Duodenal mucosa (tissue), 2 donors: ENCODE data around the gene HOXB2.
A peak's percentile ranks its signal among the peaks of the same experiment; 100 is the strongest.

Experiments
- H3K27ac ChIP-seq: one replicate; pipeline ENCODE4 v1.7.0; 2013; ENCODE audit warnings: low read depth, low read length
- H3K27me3 ChIP-seq, 2 donors: one replicate each; pipeline ENCODE4 v1.7.0; 2013; ENCODE audit warnings: low read length in 2 of 2, control low read depth in 1 of 2; ENCODE audit not compliant: insufficient read depth in 2 of 2, control insufficient read depth in 1 of 2
- H3K36me3 ChIP-seq, 2 donors: one replicate each; pipeline ENCODE4 v1.7.0; 2013; ENCODE audit warnings: low read length in 2 of 2, control low read depth in 1 of 2; ENCODE audit not compliant: insufficient read depth in 2 of 2, control insufficient read depth in 1 of 2
- H3K4me1 ChIP-seq, 2 donors: one replicate each; pipeline ENCODE4 v1.7.0; 2013; ENCODE audit warnings: low read length in 2 of 2, control low read depth in 1 of 2; ENCODE audit not compliant: insufficient read depth in 2 of 2, control insufficient read depth in 1 of 2
- H3K4me3 ChIP-seq, 2 donors: one replicate each; pipeline ENCODE4 v1.7.0; 2013; ENCODE audit warnings: low read length in 2 of 2, low read depth in 1 of 2
- H3K9ac ChIP-seq, 2 donors: one replicate each; pipeline ENCODE4 v1.7.0; 2013; ENCODE audit warnings: low read length in 2 of 2, low read depth in 1 of 2
- H3K9me3 ChIP-seq, 2 donors: one replicate each; pipeline ENCODE4 v1.7.0; 2013; ENCODE audit warnings: low read length in 2 of 2, control low read depth in 1 of 2; ENCODE audit not compliant: control insufficient read depth in 1 of 2

The HOXB2 gene

DNA sequence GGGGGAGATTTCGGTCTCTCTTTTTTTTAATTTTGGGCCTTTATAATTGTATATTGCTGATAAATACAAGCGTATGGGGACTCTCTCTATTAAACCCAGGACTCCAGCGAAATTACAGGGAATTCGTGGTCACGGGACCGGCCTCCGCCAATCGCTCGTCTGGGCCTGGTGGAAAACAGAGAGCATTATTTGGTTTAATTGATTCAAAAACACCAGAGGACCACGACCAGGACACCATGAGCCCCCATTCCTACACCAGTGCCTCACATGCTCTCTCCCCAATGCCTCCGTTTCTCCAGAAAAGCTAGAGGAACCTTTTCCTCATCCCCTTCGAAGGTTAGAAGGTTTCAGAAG is at the start of gene HOXB2:
Gene HOXB2, minus strand, starts transcription at position 88 of the 354 bp plus-strand sequence. CDS start 198 bp downstream, outside the sequence.
- Histone ChIP-seq H3K9ac (peak within 1 kb of the TSS; percentile 30 to 68), H3K4me3 (peak within 1 kb of the TSS; percentile 69 to 72)

DNA sequence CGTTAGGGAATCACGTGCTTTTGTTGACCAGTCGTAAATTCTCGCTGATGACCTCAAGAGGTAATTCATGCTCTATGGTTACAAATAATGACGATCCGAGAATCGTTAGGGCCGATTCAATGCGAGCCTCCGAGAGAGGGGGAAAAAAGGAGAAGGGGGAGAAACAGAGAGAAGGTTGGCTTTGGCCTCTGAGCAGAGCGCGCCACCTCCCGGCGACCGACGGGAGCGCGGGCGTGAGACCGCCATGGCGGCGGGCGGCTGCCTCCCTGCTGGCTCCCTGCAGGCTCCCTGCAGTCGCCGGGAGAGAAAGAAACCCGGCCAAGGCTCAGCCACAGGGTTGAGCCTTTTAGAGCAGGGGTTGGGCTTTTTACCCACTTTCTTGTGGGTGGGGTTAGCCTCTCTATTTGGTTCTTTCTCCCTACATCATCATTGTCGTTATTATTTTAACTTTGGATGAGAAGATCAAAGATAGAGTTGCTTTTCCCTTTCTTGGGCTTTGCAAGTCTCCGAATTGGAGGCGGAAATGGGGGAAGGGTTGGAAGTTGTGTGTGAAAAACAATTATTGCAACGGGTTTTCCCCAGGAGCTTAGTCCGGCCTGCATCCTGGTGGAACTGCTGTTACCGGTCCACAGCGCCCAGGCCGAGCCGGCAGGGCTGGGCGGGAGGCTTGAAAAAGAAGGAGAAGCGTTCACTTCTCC is 49.1 kb upstream of the HOXB2 start:
- Histone ChIP-seq H3K27me3 (peaks cover 89 to 90% of the 10 kb centered on the region in 2 donors), H3K4me1 (peaks cover 8 to 25% of the 10 kb centered on the region in 2 donors), H3K9me3 (no peaks in the 10 kb centered on the region), H3K9ac (no peak overlapping the region), H3K4me3 (peak overlapping the region in 1 of 2 donors; percentile 49), H3K36me3 (no peaks in the 10 kb centered on the region), H3K27ac (peak overlapping the region; percentile 66)

More for the DNA sequence above, at the start of gene HOXB2:
- Histone ChIP-seq H3K4me1 (peaks cover 0 to 6% of the 10 kb centered on the region in 2 donors), H3K9me3 (no peaks in the 10 kb centered on the region), H3K36me3 (no peaks in the 10 kb centered on the region), H3K27me3 (peaks cover 44 to 80% of the 10 kb centered on the region in 2 donors), H3K27ac (peak within 1 kb of the TSS; percentile 79)

DNA sequence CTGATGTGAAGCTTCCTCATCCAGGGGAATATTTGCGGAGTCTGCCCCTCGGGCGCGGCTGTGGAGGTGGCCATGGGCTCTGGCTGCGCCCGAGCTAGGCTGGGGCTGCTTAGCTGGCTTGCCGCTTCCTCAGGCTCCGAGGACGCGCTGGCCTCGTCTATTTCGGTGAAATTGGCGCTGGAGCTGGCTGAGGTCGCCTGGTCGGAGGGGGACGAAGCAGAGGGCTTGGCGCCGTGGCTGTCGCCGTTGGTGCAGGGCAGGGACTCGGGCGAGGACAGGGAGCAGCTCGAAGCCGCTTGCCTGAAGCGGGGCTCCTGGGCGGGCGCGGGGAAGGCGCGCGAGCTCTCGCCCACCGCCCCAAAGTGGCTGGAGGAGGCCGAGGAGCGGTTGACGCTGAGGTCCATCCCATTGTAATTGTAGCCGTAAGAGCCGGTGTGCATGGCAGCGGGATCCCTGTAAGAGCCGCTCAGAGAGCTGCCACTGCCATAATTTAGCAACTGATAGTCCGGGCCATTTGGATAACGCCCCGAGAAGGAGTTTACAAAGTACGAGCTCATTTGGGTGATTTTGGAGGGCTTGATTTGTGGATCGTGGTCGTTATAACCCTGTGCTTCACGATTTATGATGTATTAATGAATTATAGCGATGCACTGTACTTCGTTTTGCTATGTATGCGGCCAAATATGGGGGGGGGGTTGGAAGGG is 48.4 kb upstream of the HOXB2 start, which contains the start of gene HOXB5:
Gene HOXB5, minus strand, starts transcription at position 654 of the 704 bp plus-strand sequence. Its CDS starts 97 bp downstream, at position 557.
- H3K36me3 ChIP-seq: no peaks in the 10 kb centered on the region
- peaks cover 3 to 22% of the 10 kb centered on the region in 2 donors for H3K4me1 ChIP-seq
- H3K27ac ChIP-seq: peak within 1 kb of the TSS; percentile 81
- H3K9me3 ChIP-seq: no peaks in the 10 kb centered on the region
- peaks cover 88 to 90% of the 10 kb centered on the region in 2 donors for H3K27me3 ChIP-seq
- peak within 1 kb of the TSS; percentile 49 to 62 for H3K4me3 ChIP-seq
- H3K9ac ChIP-seq: peak within 1 kb of the TSS; percentile 53 to 60

DNA sequence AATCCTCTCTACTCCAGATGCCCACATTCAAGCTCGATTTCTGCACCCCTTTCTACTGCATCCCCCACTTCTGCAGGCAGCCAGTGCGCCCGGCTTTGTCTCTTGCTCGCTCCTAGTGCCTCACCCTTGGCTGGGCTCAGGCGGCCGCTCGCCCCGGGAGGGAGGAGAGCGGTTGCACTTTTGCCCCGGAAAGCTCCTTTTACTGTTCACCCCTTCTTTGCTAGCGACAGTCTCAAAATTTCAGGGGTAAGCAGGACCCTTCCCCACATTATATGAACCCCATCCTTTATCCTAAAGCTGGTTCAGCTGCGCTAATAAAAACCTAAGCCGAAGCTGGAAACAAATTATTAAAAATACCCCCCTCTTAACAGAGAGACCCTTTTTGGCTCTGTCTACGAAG is 47.7 kb upstream of the HOXB2 start:
- no peaks in the 10 kb centered on the region for H3K9me3 ChIP-seq
- peaks cover 89 to 92% of the 10 kb centered on the region in 2 donors for H3K27me3 ChIP-seq
- no peaks in the 10 kb centered on the region for H3K36me3 ChIP-seq
- peak overlapping the region; percentile 49 to 62 for H3K4me3 ChIP-seq
- peak overlapping the region; percentile 37 to 60 for H3K9ac ChIP-seq
- H3K27ac ChIP-seq: peak overlapping the region; percentile 55
- H3K4me1 ChIP-seq: peaks cover 0 to 18% of the 10 kb centered on the region in 2 donors

DNA sequence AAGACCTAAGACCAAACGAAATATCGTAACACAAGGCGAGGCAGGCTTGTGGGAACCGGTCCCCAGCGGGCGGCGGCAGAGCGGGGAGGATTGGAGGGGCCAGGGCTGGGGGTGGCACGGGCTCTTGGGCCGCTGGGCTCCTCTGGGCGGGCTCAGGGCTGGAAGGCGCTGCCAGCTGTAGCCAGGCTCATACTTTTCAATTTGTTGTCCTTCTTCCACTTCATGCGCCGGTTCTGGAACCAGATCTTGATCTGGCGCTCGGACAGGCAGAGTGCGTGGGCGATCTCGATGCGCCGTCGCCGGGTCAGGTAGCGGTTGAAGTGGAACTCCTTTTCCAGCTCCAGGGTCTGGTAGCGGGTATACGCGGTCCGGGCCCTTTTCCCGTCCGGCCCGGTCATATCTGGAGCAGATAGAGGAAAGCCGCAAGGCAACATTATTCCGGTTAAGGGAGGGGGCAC is 47.2 kb upstream of the HOXB2 start:
- peaks cover 91 to 92% of the 10 kb centered on the region in 2 donors for H3K27me3 ChIP-seq
- peak overlapping the region in 1 of 2 donors; percentile 32 for H3K9ac ChIP-seq
- no peaks in the 10 kb centered on the region for H3K9me3 ChIP-seq
- H3K4me1 ChIP-seq: peaks cover 0 to 17% of the 10 kb centered on the region in 2 donors
- H3K27ac ChIP-seq: peak overlapping the region; percentile 65
- H3K4me3 ChIP-seq: peak overlapping the region; percentile 49 to 62
- H3K36me3 ChIP-seq: no peaks in the 10 kb centered on the region

DNA sequence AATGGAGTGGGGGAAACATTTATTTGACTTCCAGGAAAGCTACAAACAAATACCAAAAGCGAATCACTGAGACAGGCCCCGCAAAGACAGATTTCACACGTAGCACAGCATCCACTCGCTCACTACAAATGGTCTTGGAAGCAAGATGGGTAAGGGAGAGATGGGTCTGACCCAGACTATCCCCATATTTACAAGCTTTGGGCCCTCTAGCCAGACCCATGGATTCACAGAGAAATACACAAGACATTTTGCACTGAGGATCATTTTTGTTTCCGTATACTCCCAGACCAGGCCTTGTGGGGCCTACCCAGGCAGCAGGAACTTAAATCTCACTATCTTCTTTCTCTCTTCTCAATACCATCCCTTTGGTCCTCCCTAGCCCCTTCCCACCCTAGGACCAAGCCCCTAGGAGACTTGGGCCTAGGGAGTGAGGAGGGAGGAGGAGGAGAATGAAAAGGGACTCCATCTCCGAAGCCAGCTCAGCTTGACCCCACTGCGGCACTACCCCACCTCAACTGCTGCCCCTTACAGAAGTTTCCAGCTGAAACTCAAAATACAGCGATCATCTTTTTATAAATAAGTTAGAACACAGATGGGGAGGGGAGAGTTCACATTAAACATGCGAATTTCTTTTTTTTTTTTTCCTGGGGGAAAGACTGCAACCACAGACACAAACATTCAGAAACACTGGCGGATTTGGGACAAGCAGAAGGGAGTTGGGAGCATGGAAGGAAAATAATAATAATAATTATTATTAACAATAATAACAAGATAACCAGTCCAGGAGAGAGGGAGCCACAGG is 46.5 kb upstream of the HOXB2 start:
- Histone ChIP-seq H3K27ac (peak overlapping the region; percentile 65), H3K27me3 (peaks cover 89 to 92% of the 10 kb centered on the region in 2 donors), H3K4me1 (peaks cover 0 to 11% of the 10 kb centered on the region in 2 donors), H3K36me3 (no peaks in the 10 kb centered on the region), H3K9ac (peak overlapping the region in 1 of 2 donors; percentile 34), H3K4me3 (peak overlapping the region in 1 of 2 donors; percentile 17), H3K9me3 (no peaks in the 10 kb centered on the region)

DNA sequence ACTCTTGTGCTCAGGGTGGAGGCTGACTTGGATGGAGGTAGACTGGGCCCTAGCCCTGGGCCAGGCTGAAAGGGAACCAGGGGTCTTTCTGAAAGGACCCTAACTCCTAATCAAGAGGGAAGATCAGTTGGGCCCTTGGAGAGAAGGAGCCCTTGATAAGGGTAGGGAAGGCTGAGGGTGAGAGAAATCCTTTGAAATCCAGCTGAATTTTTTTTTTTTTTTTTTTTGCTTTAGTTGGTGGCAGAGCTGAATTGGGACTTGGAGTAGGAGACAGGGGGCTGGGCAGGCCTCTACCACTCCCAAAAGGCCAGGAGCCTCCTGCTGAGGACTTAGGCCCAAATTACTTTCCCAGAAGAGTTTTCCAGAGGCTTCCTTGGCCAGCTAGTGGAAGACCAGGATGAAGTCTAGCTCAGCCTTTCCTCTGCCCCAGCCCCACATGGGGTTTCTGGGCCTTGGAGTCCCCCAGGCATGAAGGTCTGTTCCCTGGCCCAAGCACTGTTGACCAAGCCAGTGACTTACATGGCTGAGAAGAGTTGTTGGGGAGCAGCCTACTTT is 45.8 kb upstream of the HOXB2 start:
- Histone ChIP-seq H3K27me3 (peaks cover 86 to 92% of the 10 kb centered on the region in 2 donors), H3K9ac (peak overlapping the region in 1 of 2 donors; percentile 39), H3K4me1 (peaks cover 6 to 10% of the 10 kb centered on the region in 2 donors), H3K4me3 (peak overlapping the region; percentile 40 to 50), H3K27ac (peak overlapping the region; percentile 65), H3K36me3 (no peaks in the 10 kb centered on the region), H3K9me3 (no peaks in the 10 kb centered on the region)

DNA sequence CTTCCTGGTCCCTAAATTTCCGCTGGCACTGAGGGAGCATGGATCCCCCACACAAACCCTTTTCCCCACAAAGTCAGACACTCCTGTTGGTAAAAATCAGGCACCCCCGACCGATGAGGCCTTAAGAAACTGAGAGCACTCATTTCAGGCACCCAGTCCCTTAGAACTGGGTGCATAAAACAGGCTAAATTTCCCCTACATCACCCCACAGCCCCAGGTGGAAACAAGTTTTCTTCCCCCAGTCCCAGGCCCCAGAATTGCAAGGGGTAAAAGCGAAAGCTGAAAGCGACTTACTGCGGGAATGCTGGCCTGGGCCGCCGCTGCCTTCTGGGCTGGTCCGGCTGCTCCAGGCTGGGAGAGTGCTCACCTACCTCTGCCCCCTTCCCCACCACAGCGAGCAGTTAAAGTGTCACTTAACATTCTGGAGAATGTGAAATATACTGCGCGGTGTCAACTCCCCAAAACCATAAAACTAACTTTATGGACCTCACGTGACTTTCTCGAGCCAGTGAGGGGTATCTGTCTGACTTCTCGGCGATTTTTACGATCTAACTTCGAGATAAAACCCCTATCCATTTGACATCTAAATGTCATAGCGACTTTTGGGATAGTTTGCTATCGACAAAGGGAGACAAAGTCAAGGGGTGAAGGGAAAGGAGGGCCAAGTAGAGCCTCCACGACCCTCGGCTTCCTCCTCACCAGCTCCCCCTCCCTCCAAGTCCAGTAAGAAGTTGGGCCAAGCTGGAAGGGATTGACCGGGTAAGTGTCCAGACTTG is 45.1 kb upstream of the HOXB2 start, which contains the start of gene HOXB3:
Gene HOXB3, minus strand, starts transcription at position 411 of the 776 bp plus-strand sequence. CDS start 37,767 bp downstream, outside the sequence.
- Histone ChIP-seq H3K4me1 (peaks cover 8% of the 10 kb centered on the region in 2 donors), H3K27ac (peak within 1 kb of the TSS; percentile 65), H3K27me3 (peaks cover 83 to 92% of the 10 kb centered on the region in 2 donors), H3K9ac (peak within 1 kb of the TSS; percentile 32 to 39), H3K36me3 (no peaks in the 10 kb centered on the region), H3K4me3 (peak within 1 kb of the TSS; percentile 43 to 50), H3K9me3 (no peaks in the 10 kb centered on the region)
